HG03175 (cell line): ENCODE results near the gene TBX5.

Experiments used
- ATAC-seq: cut with Tn5 transposase; IDR thresholded peaks from one replicate; pipeline ENCODE4 v1.9.1; 2021; ENCODE audit warnings: mild to moderate bottlenecking, moderate library complexity; ENCODE audit not compliant: unreplicated experiment

Gene TBX5

DNA sequence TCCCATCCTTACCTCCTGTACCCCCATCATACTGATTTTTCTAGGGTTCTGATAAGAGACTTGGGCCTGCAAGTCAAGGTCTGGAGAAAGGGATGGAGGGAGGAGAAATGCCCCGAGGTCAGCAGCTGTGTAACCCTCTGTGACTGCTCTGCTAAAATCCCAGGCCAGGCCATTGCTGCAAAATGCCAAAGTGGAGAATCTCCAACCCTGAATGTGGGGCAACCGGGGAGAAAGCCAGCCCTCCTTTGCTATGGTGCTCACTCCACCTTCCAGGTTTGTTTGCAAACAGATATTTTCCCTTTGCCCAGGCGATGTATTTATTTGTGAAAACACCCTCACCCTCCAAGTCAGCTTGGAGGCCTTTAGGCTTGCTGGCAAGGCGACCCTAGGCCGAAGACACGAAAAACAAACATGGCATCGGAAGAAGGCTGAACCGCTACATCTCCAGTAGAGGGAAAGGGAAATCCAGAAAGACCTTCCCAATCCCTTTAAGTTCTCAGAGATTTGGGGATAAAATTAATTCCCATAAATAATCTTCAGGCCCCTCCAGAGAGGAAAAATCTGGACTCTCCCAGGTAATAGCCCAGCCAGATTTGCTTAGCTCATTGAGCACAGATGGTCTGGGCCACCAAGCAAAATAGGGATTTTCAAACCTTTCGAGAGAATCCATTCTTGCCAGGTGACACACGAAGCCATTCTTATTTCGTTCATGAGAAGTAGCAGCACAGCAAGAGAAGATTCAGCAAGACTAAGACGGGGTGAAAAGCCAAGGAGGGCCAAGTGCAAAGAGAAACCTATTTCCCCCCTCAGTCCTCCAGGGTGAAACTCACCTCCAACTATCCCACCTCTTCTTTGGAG, 1.3 kb upstream of the TBX5 start:
- no peak for ATAC-seq

DNA sequence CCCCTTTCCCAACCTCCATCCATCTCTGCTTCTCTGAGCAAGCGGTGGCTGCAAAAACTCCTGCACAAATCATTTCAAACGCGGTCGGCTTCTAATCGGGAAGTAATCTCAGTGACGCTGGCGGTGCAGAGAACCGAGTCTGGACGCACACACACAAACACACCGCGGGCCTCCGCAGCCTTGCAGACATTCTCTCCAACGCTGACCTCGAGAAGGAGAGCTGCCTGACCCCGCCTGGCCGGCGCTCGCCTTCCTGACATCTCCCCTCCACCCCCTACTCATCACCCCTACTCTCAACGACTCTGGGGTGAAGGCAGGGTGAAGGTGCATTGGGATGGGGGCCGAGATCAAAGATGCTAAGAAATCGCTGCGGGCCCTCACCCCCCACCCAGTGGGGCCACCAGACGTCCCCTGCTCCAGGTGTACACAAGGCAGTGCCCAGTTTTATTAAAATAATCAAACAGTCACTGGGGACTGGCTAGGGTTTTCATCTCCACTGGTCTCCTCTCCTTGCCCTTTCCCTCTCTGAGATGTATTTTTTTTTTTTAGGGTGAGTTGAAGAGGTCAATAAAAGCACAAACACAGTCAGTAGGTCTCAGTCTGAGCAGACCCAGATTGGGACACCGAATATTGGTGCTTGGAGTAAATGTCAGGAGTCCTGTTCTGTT, 506 bp upstream of the TBX5 start:
- ATAC-seq = no peak

GRCh38 chr12:114404926-114405518, 922 bp downstream of the TBX5 start:
- no peak for ATAC-seq

- no peak for ATAC-seq
Measured at GRCh38 chr12:114404083-114404925, 1.6 kb downstream of the TBX5 start.

- ATAC-seq = no peak
Measured at GRCh38 chr12:114403690-114404066, 2.3 kb downstream of the TBX5 start.

GRCh38 chr12:114403011-114403689, 2.8 kb downstream of the TBX5 start:
- ATAC-seq = no peak

DNA sequence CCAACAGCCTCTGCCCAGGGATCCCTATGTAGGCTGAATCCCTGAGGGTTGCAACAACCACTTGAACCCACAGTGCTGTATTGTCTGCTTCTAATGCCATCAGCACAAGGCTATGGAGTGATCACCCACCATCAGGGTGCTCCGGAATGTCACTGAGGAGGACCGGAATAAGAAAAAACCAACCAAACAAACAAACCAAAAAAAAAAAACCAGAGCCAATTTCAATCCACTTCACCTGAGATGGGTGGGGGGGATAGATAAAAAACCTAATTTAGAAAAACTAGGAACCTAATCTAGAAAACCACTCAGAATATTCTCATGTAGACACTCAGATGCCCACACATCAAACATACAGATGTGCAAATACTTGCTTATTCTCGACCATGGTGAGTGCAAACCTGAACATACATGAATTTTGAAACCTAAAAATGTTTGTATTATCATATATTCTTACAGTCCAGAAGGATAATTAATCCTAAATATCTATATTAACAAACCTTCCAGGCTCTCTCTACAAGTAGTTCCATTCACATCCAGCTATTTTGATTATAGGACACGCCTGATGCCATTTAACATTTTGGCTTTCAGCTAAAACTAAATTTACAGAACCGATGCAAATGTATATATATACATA, 3.7 kb downstream of the TBX5 start:
- ATAC-seq = no peak

DNA sequence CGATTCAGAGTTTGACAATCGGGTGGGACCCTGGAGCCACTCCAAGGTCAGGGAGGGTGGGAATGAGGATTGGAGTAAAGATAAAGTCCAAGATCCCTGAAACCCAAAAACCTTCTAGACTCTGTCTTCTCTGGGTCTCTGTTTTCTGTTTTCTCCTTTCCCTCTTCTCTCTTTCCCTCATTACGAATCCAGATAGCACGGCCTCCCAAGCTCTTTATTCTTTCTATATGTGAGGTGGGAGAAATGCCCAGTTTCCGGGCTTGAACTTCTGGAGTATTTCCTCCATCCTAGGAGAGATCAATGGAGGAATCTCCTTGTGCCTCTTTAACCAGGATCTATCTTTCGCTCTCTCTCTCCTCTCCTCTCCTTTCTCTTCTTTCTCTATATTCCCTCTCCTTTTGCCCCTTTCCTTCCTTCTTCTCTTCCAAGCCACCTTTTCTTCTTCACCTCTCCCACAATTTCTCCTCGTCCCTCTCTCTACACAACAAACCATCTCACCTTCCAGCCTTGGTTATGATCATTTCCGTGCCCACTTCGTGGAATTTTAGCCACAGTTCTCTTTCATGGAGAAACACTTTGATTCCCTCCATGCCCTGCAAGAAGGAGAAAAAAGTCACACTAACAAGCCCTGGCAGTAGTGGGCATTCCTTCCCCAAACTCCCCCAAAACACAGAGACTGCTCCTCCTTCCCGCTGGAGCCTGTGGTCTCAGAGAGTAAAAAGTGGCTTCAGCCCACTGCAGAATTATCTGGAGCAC, 4.4 kb downstream of the TBX5 start:
- ATAC-seq = no peak

GRCh38 chr12:114400925-114401324, 5.0 kb downstream of the TBX5 start:
- ATAC-seq = no peak

- no peak for ATAC-seq
Measured at GRCh38 chr12:114400361-114400811, 5.6 kb downstream of the TBX5 start.

DNA sequence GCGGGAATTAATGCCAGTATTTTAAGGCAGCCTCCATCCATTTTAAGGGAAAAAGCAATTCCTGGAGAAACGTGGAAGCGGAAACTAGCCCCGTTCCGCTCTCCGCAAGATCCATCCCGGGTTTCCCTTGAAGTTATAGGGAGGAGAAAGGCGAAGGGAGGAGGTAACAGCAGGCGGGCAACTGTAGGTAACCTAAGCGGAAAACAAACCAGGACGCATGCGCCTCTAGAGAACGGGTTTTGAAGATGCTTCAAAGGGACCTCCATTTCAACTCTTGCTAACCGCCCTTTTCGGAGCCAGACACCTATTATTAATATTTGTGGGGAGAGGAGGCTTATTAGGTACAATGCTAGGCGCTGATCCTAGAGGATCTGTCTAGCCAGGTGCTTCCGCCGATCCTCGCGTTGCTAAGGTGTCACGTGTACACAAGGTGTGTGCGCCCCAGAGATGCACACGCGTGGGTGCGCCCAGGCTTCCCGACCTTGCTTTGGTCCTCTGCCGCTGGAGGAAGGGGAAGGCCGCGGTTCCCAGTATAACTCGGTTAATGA, 6.2 kb downstream of the TBX5 start:
- ATAC-seq = no peak

- no peak for ATAC-seq
Measured at GRCh38 chr12:114397978-114398881, 7.7 kb downstream of the TBX5 start.

GRCh38 chr12:114396869-114397719, 8.8 kb downstream of the TBX5 start:
- ATAC-seq = no peak

DNA sequence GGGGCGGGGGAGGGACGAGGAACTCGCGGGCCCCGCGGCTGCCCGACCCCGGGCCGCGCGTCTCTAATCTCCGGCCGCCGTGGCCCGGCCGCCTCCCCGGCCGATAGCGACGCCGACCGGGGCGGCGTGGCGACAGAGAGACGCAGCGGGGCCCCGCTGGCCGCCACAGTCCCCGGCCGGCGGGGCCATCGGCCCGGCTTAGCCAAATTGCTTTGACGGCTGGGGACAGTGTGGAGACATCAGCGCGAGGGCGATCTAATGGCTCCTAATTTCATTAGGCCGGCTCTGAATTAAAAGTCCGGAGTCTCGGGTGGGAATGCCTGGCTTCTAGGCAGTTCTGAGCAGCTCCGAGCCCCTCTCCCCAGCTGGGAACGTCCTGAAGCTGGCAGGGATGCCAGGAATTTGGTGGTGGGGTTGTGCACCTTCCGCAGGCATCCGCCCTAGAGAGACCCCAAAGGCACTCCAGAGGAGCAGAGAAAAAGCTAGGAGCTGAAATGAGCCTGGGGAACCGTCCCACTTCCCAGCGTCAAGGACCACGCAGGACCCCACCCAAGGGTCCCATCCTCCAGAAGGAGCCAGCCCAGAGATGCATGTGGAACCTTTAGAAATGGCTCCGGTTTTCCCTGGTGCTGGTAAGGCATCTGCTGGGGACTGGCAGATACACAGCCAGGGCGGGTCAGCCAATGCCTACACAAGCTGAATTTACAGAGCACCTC, 9.6 kb downstream of the TBX5 start:
- no peak for ATAC-seq

DNA sequence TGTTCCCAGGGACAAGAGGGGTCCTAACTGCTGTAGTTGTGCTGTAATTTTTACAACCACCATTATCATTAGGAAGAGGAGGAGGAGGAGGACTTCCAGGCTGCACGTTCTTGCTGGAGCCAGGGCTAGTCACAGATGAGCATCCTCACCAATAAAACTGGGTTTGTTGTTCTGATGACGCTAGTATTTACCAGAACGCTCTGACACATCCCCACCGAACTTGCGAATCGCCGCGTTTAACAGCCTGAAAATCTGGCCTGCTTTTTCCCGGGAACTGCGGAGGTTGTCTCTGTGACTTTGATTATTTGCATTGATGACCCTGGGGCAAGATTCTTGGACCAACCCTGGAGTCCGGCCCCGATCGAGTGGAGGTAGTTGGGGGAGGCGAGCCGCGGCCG, 10.2 kb downstream of the TBX5 start:
- ATAC-seq = no peak

GRCh38 chr12:114395233-114395632, 10.7 kb downstream of the TBX5 start:
- no peak for ATAC-seq
